Nephron (organoid): ENCODE results near the gene NUDT3.

Experiments used
- H3K27ac Mint-ChIP-seq, 3 experiments: 2 replicates each; pipeline ENCODE4 v1.8.0; 2020; ENCODE audit warnings: mixed read lengths in 3 of 3, mild to moderate bottlenecking in 2 of 3, moderate library complexity in 1 of 3
- H3K27me3 Mint-ChIP-seq: 2 replicates; pipeline ENCODE4 v1.8.0; 2021; ENCODE audit warnings: low read depth, mild to moderate bottlenecking, moderate library complexity, mixed read lengths
- H3K36me3 Mint-ChIP-seq: 2 replicates; pipeline ENCODE4 v1.8.0; 2020; ENCODE audit warnings: low read depth, mixed read lengths
- H3K4me1 Mint-ChIP-seq: 2 replicates; pipeline ENCODE4 v1.8.0; 2020; ENCODE audit warnings: mixed read lengths
- H3K4me3 Mint-ChIP-seq, 3 experiments: 2 replicates each; pipeline ENCODE4 v1.8.0; 2020; ENCODE audit warnings: mild to moderate bottlenecking in 3 of 3, mixed read lengths in 3 of 3, moderate library complexity in 2 of 3
- H3K9me3 Mint-ChIP-seq: 2 replicates; pipeline ENCODE4 v1.8.0; 2020; ENCODE audit warnings: mixed read lengths
- TF ChIP-seq, protein P1 (sequence below), 3 experiments: fragments of 200-600 bp; sonication (generic); IDR thresholded peaks; one replicate each; pipeline ENCODE4 v1.5.0; 2021; ENCODE audit warnings: antibody characterized with exemption in 3 of 3; ENCODE audit not compliant: unreplicated experiment in 3 of 3

The NUDT3 gene

DNA sequence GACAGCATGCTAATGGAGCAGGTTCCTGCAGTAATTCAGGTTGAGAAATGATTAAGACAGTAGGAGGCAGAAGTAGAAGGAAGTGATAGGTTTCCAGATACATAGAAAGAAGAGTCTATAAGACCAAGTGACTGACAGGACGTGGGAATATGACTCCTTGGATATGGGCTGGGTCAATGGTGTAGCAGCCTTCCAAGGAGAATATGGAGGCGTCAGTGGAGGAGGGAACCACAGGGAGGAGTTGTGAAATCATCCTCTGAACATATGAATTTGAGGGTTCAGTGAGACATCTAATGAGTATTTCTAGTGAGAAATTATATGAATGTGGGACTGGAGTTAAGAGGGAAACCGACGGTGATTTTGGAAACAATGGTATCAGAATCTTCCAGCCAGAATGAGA is 43.3 kb downstream of the NUDT3 start:
- Mint-ChIP-seq H3K9me3 (no peaks in the 10 kb centered on the region), H3K27me3 (no peaks in the 10 kb centered on the region), H3K4me1 (peaks cover 39% of the 10 kb centered on the region), H3K27ac (peak overlapping the region in 1 of 3 experiments; percentile 45), H3K36me3 (peaks cover 2% of the 10 kb centered on the region), H3K4me3 (no peak overlapping the region)
- TF ChIP-seq, protein P1, sequence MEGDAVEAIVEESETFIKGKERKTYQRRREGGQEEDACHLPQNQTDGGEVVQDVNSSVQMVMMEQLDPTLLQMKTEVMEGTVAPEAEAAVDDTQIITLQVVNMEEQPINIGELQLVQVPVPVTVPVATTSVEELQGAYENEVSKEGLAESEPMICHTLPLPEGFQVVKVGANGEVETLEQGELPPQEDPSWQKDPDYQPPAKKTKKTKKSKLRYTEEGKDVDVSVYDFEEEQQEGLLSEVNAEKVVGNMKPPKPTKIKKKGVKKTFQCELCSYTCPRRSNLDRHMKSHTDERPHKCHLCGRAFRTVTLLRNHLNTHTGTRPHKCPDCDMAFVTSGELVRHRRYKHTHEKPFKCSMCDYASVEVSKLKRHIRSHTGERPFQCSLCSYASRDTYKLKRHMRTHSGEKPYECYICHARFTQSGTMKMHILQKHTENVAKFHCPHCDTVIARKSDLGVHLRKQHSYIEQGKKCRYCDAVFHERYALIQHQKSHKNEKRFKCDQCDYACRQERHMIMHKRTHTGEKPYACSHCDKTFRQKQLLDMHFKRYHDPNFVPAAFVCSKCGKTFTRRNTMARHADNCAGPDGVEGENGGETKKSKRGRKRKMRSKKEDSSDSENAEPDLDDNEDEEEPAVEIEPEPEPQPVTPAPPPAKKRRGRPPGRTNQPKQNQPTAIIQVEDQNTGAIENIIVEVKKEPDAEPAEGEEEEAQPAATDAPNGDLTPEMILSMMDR (IDR thresholded peaks at IDR 0.05; ENCODE audit: unreplicated experiment in 3 of 3): no peak

DNA sequence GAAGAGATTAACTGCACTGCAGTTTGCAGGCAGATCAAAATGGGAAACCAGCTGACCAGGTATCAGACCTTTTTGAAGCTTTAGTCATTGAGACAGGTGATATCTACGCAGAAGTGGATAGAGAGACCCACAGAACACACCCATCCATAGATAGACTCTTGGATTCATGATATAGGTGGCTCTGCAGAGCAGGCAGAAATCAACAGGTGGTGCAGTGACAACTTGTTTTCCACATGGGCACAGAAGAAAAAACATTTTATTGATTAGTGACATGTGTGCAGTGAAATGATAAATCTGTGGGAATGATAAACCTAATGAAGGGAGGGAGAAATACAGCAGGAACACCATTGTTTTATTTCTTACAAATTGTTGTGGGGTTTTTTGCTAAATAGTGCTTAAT is 45.2 kb downstream of the NUDT3 start:
- Mint-ChIP-seq H3K36me3 (peaks cover 4% of the 10 kb centered on the region), H3K27me3 (no peaks in the 10 kb centered on the region), H3K9me3 (no peaks in the 10 kb centered on the region), H3K4me1 (peaks cover 40% of the 10 kb centered on the region), H3K4me3 (no peak overlapping the region), H3K27ac (peak overlapping the region in 1 of 3 experiments; percentile 53)
- TF ChIP-seq, protein P1 (IDR thresholded peaks at IDR 0.05; ENCODE audit: unreplicated experiment in 3 of 3): no peak

DNA sequence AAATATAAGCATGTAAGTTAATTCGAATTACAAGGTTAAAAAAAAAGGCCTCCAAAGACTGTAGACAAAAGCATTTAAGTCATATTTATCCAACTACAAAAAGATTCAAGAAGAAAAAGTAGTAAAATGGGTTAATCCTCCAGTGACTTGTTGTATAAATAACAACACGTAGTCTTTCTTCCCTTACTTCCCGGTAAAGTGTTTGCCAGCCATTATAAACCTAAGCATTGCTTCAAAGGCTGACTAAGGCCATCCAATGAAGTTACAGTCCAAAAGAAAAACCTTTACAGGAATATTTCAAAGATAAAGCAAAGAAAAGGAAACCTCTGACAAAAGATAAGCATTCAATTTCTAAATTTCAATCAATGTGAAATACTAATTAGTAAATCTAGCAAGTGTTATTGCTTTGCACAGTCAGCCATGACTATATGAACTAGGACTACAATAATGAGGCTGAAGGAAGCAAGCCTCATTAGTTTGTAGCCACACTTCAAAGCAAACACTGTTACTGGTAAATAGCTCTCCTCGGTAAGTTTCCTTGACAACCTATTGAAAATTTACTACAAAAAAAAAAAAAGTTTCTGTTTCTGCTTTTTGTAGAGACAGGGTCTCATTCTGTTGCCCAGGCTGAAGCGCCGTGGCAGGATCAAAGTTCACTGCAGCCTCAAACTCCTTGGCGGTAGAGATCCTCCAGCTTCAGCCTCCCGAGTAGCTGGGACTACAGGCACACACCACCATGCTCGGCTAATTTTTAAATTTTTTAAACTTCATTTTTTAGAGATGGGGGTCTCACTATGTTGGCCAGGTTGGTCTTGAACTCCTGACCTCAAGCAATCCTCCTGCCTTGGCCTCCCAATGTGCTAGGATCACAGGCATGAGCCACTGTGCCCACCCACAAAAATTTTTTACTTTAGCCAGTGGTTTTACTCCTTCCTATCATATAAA is 46.0 kb downstream of the NUDT3 start:
- Mint-ChIP-seq H3K4me3 (no peak overlapping the region), H3K36me3 (peaks cover 7% of the 10 kb centered on the region), H3K4me1 (peaks cover 47% of the 10 kb centered on the region), H3K27ac (peak overlapping the region; percentile 51 to 67 (median 61)), H3K27me3 (no peaks in the 10 kb centered on the region), H3K9me3 (no peaks in the 10 kb centered on the region)
- TF ChIP-seq, protein P1 (IDR thresholded peaks at IDR 0.05; ENCODE audit: unreplicated experiment in 3 of 3): no peak

DNA sequence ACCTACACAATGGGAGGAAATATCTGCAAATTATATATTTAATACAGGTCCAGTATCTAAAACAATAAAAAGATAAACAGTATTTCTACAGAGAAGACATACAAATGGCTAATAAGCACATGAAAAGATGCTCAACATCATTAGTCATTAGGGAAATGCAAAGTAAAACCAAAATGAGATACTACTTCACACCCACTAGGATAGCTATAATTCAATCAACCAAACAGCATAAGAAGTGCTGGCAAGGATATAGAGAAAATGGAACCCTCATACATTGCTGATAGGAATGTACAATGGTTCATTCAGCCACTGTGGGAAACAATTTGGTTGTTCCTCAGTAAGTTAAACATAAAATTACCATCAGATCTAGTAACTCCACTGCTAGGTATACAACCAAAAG is 48.7 kb downstream of the NUDT3 start:
- Mint-ChIP-seq H3K4me3 (no peak overlapping the region), H3K27me3 (no peaks in the 10 kb centered on the region), H3K27ac (no peak overlapping the region), H3K36me3 (peaks cover 16% of the 10 kb centered on the region), H3K4me1 (peaks cover 46% of the 10 kb centered on the region), H3K9me3 (no peaks in the 10 kb centered on the region)
- TF ChIP-seq, protein P1 (IDR thresholded peaks at IDR 0.05; ENCODE audit: unreplicated experiment in 3 of 3): no peak

DNA sequence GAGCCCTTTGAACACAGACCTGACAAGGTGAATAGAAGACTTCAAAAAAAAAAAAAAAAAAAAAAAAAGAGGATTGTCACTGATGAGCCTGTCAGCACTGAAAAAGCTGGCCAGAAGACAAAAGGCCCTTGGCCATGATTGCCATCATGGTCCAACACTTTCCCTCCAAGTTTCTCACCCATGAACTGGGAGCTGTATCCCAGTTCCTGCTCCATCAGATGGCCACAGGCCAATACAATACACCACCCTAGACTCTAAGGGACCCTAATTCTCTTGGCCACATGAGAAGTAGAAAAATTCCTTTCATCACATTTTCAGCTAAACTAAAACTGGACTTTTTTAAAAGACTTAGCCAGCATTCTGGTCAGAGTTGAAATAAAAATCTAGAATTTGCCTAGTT is 50.2 kb downstream of the NUDT3 start:
- Mint-ChIP-seq H3K27ac (peak overlapping the region; percentile 14 to 86 (median 59)), H3K9me3 (no peaks in the 10 kb centered on the region), H3K27me3 (no peaks in the 10 kb centered on the region), H3K4me3 (no peak overlapping the region), H3K36me3 (peaks cover 19% of the 10 kb centered on the region), H3K4me1 (peaks cover 59% of the 10 kb centered on the region)
- TF ChIP-seq, protein P1 (IDR thresholded peaks at IDR 0.05; ENCODE audit: unreplicated experiment in 3 of 3): no peak
